OCI-M2 (cell line): Measurements from ENCODE around the gene HBS1L.

Experiments
- DNase-seq: peaks from one replicate; lab custom pipeline; 2025; ENCODE audit not compliant: unreplicated experiment; lab: John Stamatoyannopoulos, UW

The HBS1L gene

DNA sequence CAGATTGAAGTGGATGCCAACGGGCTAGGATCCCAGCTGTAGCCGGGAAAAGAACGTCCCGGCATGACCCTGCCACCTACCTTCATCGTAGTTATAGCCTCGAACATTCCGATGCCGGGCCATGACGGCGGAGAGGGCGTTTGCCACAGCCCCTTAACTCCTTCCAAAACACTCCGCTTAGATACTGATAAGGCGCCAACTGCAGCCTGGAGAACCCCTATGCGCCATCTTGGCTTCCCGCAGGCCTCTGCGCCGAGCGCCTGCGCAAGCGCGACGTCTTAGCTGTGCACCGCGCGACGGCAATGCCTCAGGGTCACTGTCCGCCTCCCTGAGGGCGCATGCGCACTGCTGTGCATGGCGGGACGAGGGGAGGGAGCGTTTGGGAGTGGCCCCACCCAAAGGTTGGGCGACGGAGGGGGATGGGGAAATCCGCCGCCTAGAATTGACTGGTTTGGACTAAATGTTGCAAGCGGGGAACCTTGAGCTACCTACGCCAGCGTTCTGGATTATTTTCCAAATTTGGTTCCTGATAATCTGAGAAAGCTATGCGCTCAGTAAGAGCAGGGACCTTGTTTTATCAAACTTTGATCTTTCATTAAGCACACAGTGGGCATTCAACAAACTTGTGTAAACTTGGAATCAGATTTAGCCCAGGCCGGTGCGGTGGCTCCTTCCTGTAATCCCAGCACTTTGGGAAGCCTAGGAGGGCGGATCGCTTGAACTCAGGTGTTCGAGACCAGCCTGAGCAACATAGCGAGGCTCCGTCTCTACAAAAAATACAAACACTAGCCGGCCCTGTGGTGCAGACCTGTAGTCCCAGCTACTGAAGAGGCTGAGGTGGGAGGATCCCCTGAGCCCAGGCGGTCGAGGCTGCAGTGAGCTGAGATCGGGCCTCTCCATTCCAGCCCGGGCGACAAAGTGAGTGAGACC is at the start of gene HBS1L:
TSS of gene HBS1L (minus strand) at position 254 of the 930 bp plus-strand sequence. CDS start at position 123, 131 bp downstream.
- DNase-seq: peak; percentile 95

GRCh38 chr6:135104199-135104598 is 49.6 kb upstream of the HBS1L start:
- DNase-seq: no peak

DNA sequence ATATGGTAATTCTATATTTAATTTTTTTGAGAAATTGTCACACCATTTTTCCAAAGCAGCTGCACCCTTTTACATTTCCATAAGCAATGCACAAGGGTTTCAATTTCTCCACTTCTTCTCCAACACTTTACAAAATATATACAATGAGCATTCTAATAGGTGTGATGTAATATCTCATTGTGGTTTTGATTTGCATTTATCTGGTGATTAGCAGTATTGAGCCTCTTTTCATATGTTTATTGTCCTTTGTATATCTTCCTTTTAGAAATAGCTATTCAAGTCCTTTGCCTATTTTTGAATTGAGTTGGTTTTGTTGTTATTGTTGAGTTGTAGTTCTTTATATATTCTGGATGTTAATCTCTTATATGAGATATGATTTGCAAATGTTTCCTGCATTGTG is 47.6 kb upstream of the HBS1L start:
- DNase-seq: no peak

DNA sequence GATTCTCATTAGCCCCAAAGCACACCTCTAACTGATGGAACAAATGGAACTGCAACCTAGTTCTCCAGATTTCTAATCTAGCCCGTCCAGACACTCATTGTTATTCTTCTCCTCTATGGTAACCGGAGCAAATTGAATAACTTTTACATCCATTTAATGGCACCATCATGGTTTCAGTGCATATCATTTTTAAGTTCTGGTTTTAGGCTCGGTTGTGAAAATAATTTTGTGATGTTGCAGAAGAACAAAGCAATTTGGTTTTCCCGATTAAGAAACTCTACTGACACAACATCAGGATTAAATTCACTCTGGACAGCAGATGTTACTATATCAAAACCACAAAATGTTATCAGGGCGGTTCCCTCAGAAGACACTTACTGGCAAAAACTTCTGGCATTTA is 42.5 kb upstream of the HBS1L start:
- peak; percentile 69 for DNase-seq

GRCh38 chr6:135096403-135097130 is 41.9 kb upstream of the HBS1L start:
- no peak for DNase-seq

DNA sequence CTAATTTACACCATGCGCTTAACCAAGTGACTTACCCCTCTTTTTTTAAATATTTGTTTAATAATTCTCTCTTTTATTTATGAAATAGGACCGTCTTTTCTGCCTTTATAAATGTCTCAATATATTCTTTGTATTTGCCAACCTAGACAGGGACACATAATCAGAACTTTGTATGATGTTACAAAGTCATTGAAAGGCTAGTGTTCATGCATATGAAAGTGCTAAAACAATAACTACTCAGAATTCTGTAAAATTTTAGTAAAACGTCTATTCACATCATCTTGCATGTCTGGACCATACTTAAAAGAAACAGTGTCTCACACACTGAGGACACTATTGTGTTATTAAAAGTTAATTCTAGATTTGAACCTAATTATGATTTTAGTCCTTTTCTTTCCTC is 41.1 kb upstream of the HBS1L start:
- DNase-seq: no peak

GRCh38 chr6:135094403-135094821 is 39.8 kb upstream of the HBS1L start:
- no peak for DNase-seq

- peak; percentile 84 for DNase-seq
These were observed 39.0 kb upstream of the HBS1L start for GRCh38 chr6:135093578-135093977.

DNA sequence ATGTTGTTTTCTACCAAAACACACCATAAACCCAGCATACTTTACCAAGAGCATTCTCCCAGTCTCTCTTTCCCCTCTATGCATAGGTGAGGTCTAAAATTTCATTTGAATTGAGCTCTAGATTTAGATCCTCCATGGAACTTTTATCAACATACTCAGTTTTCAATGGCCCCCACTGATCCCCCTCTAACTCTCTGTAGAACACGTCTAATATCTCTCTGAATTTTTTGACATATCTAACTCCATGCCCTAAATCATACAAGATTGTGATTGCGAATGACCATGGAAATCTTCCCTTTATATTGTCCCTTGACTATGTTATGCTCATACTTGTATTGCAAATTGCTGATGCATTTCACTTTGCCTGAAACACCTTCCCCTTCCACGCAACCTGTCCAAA is 38.1 kb upstream of the HBS1L start:
- no peak for DNase-seq

DNA sequence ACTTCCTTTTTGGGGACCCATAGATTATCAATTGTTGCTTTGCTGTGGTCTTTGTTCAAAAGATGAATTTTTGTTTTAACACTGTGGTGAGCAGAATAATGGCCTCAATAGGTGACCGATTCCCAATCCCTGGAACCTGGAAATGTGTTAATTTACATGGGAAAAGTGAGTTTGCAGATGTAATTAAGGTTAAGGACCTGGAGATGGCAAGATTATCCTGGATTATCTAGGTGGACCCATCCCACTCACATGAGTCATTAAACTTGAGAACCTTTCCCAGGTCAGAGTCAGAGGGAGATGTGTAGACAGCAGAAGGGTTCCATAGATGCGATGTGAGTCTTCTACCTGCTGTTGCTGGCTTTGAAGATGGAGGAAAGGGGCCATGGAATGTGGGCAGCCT is 36.2 kb upstream of the HBS1L start:
- DNase-seq: no peak

DNA sequence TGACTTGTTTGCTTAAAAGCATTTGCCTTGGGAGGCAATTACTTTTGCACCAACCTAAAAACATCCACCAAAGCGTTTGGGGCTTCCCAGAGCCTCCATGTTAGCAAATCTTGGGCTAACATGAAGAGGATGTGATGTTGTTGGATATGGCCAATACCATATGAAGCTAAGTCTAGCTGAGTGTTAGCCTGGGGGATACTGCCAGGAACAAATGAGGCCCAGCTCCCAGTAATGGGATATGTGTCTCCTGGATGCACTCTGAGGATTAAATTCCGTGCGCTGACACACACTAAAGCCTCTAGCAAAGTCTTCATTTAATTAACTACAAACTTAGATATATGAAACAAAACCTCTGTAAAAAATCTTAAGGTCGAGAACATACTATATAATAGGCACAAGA is 35.3 kb upstream of the HBS1L start:
- no peak for DNase-seq

GRCh38 chr6:135088818-135089809 is 34.5 kb upstream of the HBS1L start:
- DNase-seq: no peak

GRCh38 chr6:135088281-135088680 is 33.7 kb upstream of the HBS1L start:
- DNase-seq: no peak

GRCh38 chr6:135087803-135088202 is 33.2 kb upstream of the HBS1L start:
- no peak for DNase-seq

DNA sequence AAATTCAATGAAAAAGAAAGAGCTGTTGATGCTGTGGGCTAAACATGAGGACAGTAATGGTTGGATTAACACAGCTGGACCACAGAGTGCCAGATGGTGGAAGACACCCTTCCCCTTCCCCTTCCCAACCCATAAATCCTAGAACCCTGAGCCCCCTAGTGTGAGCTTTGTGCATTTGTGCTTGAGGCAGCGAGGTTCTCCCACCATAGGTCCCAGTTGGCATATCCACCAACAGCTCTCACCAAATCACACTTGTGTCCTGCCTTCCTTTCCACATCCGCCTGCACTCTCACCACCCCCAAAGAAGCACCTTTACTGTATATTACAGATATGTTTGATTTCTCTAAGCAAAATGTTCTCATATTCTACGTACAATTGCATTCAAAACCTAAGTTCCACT is 32.8 kb upstream of the HBS1L start:
- DNase-seq: no peak

DNA sequence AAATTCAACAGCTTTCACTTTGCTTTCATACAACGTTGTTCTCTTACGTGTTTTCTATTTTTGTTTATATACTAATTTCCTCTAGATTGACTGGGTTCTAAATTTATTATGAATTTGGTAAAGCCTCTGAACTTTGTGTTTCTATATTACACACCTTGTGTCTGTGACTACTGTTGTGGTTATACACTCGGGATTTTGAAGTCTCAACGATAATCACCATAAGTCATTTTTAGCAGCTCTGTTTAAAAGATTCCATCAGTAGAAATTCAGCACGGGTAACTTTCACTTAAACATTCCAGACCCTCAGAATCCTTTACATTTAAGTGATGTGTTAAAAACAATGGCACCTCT is 31.8 kb upstream of the HBS1L start:
- DNase-seq: no peak

DNA sequence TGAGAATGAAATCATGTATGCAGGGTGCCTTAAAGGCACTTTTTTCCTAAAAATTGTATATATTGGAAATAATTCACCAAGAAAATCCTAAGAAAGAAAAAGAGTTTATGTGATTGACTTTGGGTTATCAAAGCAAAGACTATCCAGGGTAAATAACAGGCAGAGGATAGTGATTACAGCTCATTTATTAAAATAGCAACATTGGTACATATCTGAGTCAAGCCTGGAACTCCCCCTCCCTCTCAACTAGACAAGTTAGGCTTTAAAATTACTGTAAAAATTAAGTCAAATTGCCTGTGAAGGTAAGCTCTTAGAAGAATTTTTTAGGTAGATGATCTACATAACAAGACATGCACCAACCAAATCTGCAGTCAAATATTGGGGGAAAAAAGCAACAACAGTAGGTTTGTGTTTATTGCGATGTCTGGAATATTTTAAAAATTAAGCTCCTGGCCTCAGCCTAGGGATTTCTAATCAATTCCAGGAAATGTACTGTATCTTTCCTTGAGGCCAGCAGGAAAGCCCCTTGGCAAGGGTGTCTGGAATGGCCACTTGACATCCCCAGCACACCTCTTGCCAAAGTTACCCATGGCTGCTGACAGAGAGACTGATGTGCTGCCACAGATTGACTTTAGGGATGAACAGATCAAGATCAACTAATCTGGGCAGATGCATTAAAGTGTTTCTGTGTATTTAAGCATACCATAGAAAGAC is 31.2 kb upstream of the HBS1L start:
- no peak for DNase-seq

GRCh38 chr6:135084916-135085269 is 30.3 kb upstream of the HBS1L start:
- no peak for DNase-seq

DNA sequence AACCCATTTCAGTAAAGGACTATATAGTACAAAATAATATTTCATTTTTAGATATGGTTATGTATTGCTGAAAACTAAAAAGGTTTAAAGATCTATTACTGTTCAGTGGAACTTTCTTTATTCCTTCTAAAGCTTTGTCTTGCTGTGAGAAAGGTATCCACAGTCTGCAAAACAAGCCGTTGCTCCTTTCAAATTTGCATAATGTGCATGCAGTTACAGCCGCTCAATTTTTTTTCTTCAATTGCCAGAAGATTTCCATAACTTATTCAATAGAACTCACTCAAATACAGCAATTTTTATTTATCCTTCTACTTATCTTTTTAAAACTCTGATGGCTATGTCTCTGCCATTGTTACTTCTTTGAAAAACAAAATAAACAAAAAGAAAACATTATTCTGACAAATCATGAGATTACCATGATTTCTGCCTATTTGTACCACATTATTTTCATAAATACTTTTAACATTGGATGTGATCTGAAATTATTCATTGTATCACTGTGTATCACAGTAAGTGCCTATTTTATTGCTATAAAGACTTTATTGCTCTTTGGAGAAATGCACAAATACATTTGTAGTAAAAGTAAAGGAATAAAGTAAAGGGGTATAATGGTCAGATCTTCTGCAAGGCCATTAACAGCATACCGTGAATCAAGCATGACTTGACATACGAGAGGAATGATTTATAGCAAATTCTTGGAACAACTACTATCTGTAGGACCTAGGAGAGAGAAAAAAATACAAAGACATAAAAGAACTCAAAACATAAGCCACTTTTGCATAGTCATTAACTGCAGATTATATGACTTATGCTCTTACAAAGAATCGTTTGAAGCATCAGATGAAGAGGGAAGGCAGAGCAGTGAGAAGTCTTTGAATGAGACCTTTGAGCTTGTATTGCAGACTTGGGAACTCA is 29.6 kb upstream of the HBS1L start:
- no peak for DNase-seq
